ENCODE measurements around the gene ALAS1.

The ALAS1 gene

GRCh38 chr3:52237657-52238172 is 39.8 kb downstream of the ALAS1 start:
- peak; percentile 13 for DNase-seq

GRCh38 chr3:52238193-52238760 is 40.3 kb downstream of the ALAS1 start:
- DNase-seq, result no peak

- peak; percentile 82 for DNase-seq
Observed at GRCh38 chr3:52238761-52239701, 41.1 kb downstream of the ALAS1 start, which contains the start of gene TWF2. Gene TWF2, minus strand, starts transcription at chr3:52239158. Its CDS starts 142 bp downstream, at chr3:52239016.

GRCh38 chr3:52240059-52240885 is 42.3 kb downstream of the ALAS1 start:
- peak; percentile 99 for DNase-seq

- no peak for DNase-seq
Observed at GRCh38 chr3:52240886-52241370, 43.0 kb downstream of the ALAS1 start.

- DNase-seq, result peak; percentile 8
Observed at GRCh38 chr3:52242039-52242438, 44.1 kb downstream of the ALAS1 start.

- no peak for DNase-seq
Observed at GRCh38 chr3:52243791-52244628, 46.0 kb downstream of the ALAS1 start.

- DNase-seq, result peak; percentile 36
Observed at GRCh38 chr3:52245322-52246263, 47.6 kb downstream of the ALAS1 start, which contains the start of gene PPM1M. Gene PPM1M, plus strand, starts transcription at chr3:52245759. Its CDS starts 66 bp downstream, at chr3:52245825.

GRCh38 chr3:52246264-52246620 is 48.3 kb downstream of the ALAS1 start:
- no peak for DNase-seq

- no peak for DNase-seq
Observed at GRCh38 chr3:52246728-52247408, 48.9 kb downstream of the ALAS1 start.

- no peak for DNase-seq
Observed at GRCh38 chr3:52247409-52248164, 49.6 kb downstream of the ALAS1 start.

GRCh38 chr3:52248165-52248541 is 50.2 kb downstream of the ALAS1 start:
- no peak for DNase-seq

GRCh38 chr3:52248816-52249547 is 51.0 kb downstream of the ALAS1 start:
- peak; percentile 50 for DNase-seq

GRCh38 chr3:52249683-52250082 is 51.7 kb downstream of the ALAS1 start:
- no peak for DNase-seq

- no peak for DNase-seq
Observed at GRCh38 chr3:52250122-52250521, 52.2 kb downstream of the ALAS1 start.

- DNase-seq, result no peak
Observed at GRCh38 chr3:52253314-52254304, 55.6 kb downstream of the ALAS1 start.

- no peak for DNase-seq
Observed at GRCh38 chr3:52254608-52255007, 56.6 kb downstream of the ALAS1 start.
